Stimulated activated CD4-positive, alpha-beta T cell treated with anti-CD3 and anti-CD28 coated beads, Interleukin-4, amount 100 ng/mL, for 1 hour (primary cell): ENCODE measurements around the gene MFSD2B.

Source experiments
- DNase-seq: peaks from one replicate; pipeline ENCODE4 v3.0.0-alpha.2; 2020

The MFSD2B gene

DNA sequence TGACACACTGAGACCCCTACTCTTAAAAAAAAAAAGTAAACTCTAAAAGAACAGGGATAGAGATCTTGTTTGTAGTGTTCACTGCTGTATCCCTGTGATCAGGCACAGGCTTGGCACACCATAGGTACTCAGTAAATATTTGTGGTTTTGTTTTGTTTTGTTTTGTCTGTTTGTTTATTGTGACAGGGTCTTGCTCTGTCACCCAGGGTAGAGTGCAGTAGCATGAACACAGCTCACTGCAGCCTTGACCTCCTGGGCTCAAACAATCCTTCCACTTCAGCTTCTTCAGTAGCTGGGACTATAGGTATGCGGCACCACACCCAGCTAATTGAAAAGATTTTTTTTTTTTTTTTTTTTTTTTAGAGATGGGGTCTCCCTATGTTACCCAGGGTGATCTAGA, 43.1 kb downstream of the MFSD2B start:
- DNase-seq: no peak

- DNase-seq: no peak
These were observed 44.6 kb downstream of the MFSD2B start for GRCh38 chr2:24054366-24055010.

GRCh38 chr2:24055750-24056149, 45.9 kb downstream of the MFSD2B start:
- no peak for DNase-seq

GRCh38 chr2:24058564-24059271, 48.8 kb downstream of the MFSD2B start:
- no peak for DNase-seq

GRCh38 chr2:24065341-24065740, 55.5 kb downstream of the MFSD2B start:
- DNase-seq: no peak

DNA sequence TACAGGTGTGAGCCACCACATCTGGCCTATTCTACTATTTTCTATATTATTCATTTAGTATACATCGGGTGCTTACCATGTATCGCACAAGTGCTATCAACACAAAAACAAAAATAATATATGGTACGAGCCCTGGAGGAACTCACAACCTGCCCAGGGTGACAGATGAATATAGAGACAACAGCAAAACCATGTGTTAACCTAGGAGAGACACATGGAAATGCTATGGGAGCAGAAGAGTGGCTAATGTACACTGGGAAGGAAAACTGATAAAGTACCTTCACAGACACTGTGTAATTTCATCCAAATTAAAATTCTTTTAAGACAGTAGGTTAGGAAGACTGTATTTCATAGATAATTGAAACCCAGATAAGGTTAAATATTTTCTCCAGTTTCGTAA, 62.4 kb downstream of the MFSD2B start:
- DNase-seq: no peak

DNA sequence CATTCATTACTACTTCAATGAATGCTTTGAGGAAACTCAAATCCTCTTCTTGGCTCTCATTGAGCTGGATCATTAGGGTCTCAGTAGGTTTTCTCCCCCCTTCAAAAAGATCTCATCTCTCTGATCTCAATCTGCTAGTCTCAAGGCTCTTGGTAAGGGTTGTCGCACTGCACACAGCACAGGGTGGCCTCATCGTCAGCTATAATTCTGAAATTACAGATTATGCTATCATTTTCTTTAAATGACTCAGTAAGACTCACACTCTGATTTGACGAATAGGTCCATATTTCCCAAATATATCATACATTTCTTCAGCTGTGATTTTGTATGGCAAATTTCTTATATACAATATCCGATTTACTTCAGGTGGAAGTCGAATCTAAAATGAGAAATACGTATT, 63.9 kb downstream of the MFSD2B start:
- no peak for DNase-seq

- DNase-seq: no peak
These were observed 65.4 kb downstream of the MFSD2B start for GRCh38 chr2:24075259-24075658.
